ENCODE measurements around the gene KCNJ14.

KCNJ14 gene

GRCh38 chr19:48443256-48443655, 12.1 kb upstream of the KCNJ14 start:
- H3K27ac ChIP-seq: no peak overlapping the region
- H3K36me3 ChIP-seq: peaks cover 12 to 20% (median 16%) of the 10 kb centered on the region in 11 experiments
- H3K9ac ChIP-seq: 0 out of 22 replicates have a peak overlapping the region, but pooled peaks of 1 of the 11 experiments have one; percentile 91
- peaks cover 32 to 41% (median 34%) of the 10 kb centered on the region in 10 experiments for H3K4me1 ChIP-seq
- H3K4me2 ChIP-seq: peak overlapping the region; percentile 80 to 99 (median 93)
- TF ChIP-seq Cebpa-rat (IDR thresholded peaks at IDR 0.05): no peak
- peak overlapping the region in 6 of 10 experiments; percentile 82 to 97 (median 94); a peak in 5 of 20 replicates for H3K4me3 ChIP-seq
- peaks cover 0 to 21% (median under 1%) of the 10 kb centered on the region in 11 experiments; a peak in 8 of 22 replicates for H4K20me1 ChIP-seq
- H3K27me3 ChIP-seq: peaks cover 15 to 39% (median 37%) of the 10 kb centered on the region in 11 experiments
- H3K9me3 ChIP-seq (replicated peaks in 1 of 11): no peaks in the 10 kb centered on the region

GRCh38 chr19:48443731-48444128, 11.6 kb upstream of the KCNJ14 start:
- TF ChIP-seq Cebpa-rat (IDR thresholded peaks at IDR 0.05): no peak
- peaks cover 0 to 25% (median 5%) of the 10 kb centered on the region in 11 experiments; a peak in 10 of 22 replicates for H4K20me1 ChIP-seq
- H3K9me3 ChIP-seq (replicated peaks in 1 of 11): no peaks in the 10 kb centered on the region
- peaks cover 17 to 25% (median 21%) of the 10 kb centered on the region in 11 experiments for H3K36me3 ChIP-seq
- H3K27me3 ChIP-seq: peaks cover 15 to 39% (median 37%) of the 10 kb centered on the region in 11 experiments
- H3K9ac ChIP-seq: peak overlapping the region in 8 of 11 experiments; percentile 83 to 97 (median 90); a peak in 9 of 22 replicates
- peak overlapping the region; percentile 82 to 98 (median 94); a peak in 19 of 20 replicates for H3K4me3 ChIP-seq
- peak overlapping the region; percentile 80 to 99 (median 93) for H3K4me2 ChIP-seq
- no peak overlapping the region for H3K27ac ChIP-seq
- peaks cover 32 to 45% (median 34%) of the 10 kb centered on the region in 10 experiments for H3K4me1 ChIP-seq

- Histone ChIP-seq H3K27ac (peak overlapping the region in 7 of 11 experiments; percentile 83 to 97 (median 94); a peak in 10 of 22 replicates), H3K9me3 (replicated peaks in 1 of 11) (no peaks in the 10 kb centered on the region), H3K4me2 (peak overlapping the region; percentile 80 to 99 (median 93)), H3K9ac (peak overlapping the region; percentile 83 to 98 (median 91); a peak in 20 of 22 replicates), H3K27me3 (peaks cover 15 to 39% (median 37%) of the 10 kb centered on the region in 11 experiments), H3K4me1 (peaks cover 32 to 45% (median 34%) of the 10 kb centered on the region in 10 experiments), H3K36me3 (peaks cover 23 to 31% (median 27%) of the 10 kb centered on the region in 11 experiments), H3K4me3 (peak overlapping the region; percentile 82 to 98 (median 94)), H4K20me1 (peaks cover 0 to 31% (median 8%) of the 10 kb centered on the region in 11 experiments; a peak in 11 of 22 replicates)
- no peak for TF ChIP-seq Cebpa-rat (IDR thresholded peaks at IDR 0.05)
These were observed 11.0 kb upstream of the KCNJ14 start for GRCh38 chr19:48444129-48444935.

GRCh38 chr19:48444936-48445200, 10.5 kb upstream of the KCNJ14 start:
- H3K27ac ChIP-seq: peak overlapping the region; percentile 81 to 97 (median 91); a peak in 16 of 22 replicates
- H3K9me3 ChIP-seq (replicated peaks in 1 of 11): no peaks in the 10 kb centered on the region
- H3K4me1 ChIP-seq: peaks cover 32 to 45% (median 34%) of the 10 kb centered on the region in 10 experiments
- peaks cover 15 to 39% (median 37%) of the 10 kb centered on the region in 11 experiments for H3K27me3 ChIP-seq
- H4K20me1 ChIP-seq: peaks cover 0 to 36% (median 8%) of the 10 kb centered on the region in 11 experiments; a peak in 11 of 22 replicates
- H3K4me3 ChIP-seq: peak overlapping the region; percentile 82 to 98 (median 94)
- TF ChIP-seq Cebpa-rat (IDR thresholded peaks at IDR 0.05): no peak
- H3K9ac ChIP-seq: peak overlapping the region; percentile 83 to 98 (median 91); a peak in 20 of 22 replicates
- H3K36me3 ChIP-seq: peaks cover 29 to 36% (median 32%) of the 10 kb centered on the region in 11 experiments
- peak overlapping the region; percentile 80 to 99 (median 93) for H3K4me2 ChIP-seq

GRCh38 chr19:48445256-48445605, 10.1 kb upstream of the KCNJ14 start:
- peaks cover 32 to 45% (median 34%) of the 10 kb centered on the region in 10 experiments for H3K4me1 ChIP-seq
- peaks cover 15 to 39% (median 37%) of the 10 kb centered on the region in 11 experiments for H3K27me3 ChIP-seq
- H3K9me3 ChIP-seq (replicated peaks in 1 of 11): no peaks in the 10 kb centered on the region
- H3K27ac ChIP-seq: peak overlapping the region; percentile 81 to 97 (median 91)
- H3K36me3 ChIP-seq: peaks cover 31 to 40% (median 36%) of the 10 kb centered on the region in 11 experiments
- H4K20me1 ChIP-seq: peaks cover 0 to 39% (median 11%) of the 10 kb centered on the region in 11 experiments; a peak in 14 of 22 replicates
- peak overlapping the region; percentile 83 to 98 (median 91) for H3K9ac ChIP-seq
- no peak for TF ChIP-seq Cebpa-rat (IDR thresholded peaks at IDR 0.05)
- H3K4me2 ChIP-seq: peak overlapping the region; percentile 80 to 99 (median 93)
- H3K4me3 ChIP-seq: peak overlapping the region; percentile 82 to 98 (median 94)

GRCh38 chr19:48445606-48446481, 9.5 kb upstream of the KCNJ14 start, which contains the start of gene GRWD1:
GRWD1 (plus strand) TSS chr19:48445983; CDS start chr19:48446006, 23 bp downstream.
- peak within 1 kb of the TSS; percentile 91 to 99 (median 97) for H3K4me2 ChIP-seq
- H3K9ac ChIP-seq: peak within 1 kb of the TSS; percentile 83 to 98 (median 91)
- peaks cover 37 to 46% (median 42%) of the 10 kb centered on the region in 11 experiments for H3K36me3 ChIP-seq
- peaks cover 32 to 45% (median 34%) of the 10 kb centered on the region in 10 experiments for H3K4me1 ChIP-seq
- TF ChIP-seq Cebpa-rat (IDR thresholded peaks at IDR 0.05): no peak
- no peaks in the 10 kb centered on the region for H3K9me3 ChIP-seq (replicated peaks in 1 of 11)
- H3K27ac ChIP-seq: peak within 1 kb of the TSS; percentile 81 to 97 (median 91)
- H3K27me3 ChIP-seq: peaks cover 15 to 39% (median 37%) of the 10 kb centered on the region in 11 experiments
- H3K4me3 ChIP-seq: peak within 1 kb of the TSS; percentile 82 to 98 (median 94)
- peaks cover 0 to 45% (median 17%) of the 10 kb centered on the region in 11 experiments; a peak in 17 of 22 replicates for H4K20me1 ChIP-seq

- H3K9ac ChIP-seq: peak overlapping the region; percentile 83 to 98 (median 91)
- peaks cover 0 to 53% (median 25%) of the 10 kb centered on the region in 11 experiments; a peak in 17 of 22 replicates for H4K20me1 ChIP-seq
- peaks cover 15 to 36% (median 34%) of the 10 kb centered on the region in 11 experiments for H3K27me3 ChIP-seq
- H3K4me1 ChIP-seq: peaks cover 32 to 45% (median 34%) of the 10 kb centered on the region in 10 experiments
- no peaks in the 10 kb centered on the region for H3K9me3 ChIP-seq (replicated peaks in 1 of 11)
- H3K4me3 ChIP-seq: peak overlapping the region; percentile 82 to 98 (median 94)
- peak overlapping the region; percentile 81 to 97 (median 91) for H3K27ac ChIP-seq
- TF ChIP-seq Cebpa-rat (IDR thresholded peaks at IDR 0.05): no peak
- peak overlapping the region; percentile 85 to 99 (median 96) for H3K4me2 ChIP-seq
- peaks cover 45 to 53% (median 49%) of the 10 kb centered on the region in 11 experiments for H3K36me3 ChIP-seq
These were observed 8.8 kb upstream of the KCNJ14 start for GRCh38 chr19:48446579-48446978.

GRCh38 chr19:48448563-48448962, 6.8 kb upstream of the KCNJ14 start:
- no peaks in the 10 kb centered on the region for H3K9me3 ChIP-seq (replicated peaks in 1 of 11)
- peaks cover 28 to 40% (median 31%) of the 10 kb centered on the region in 10 experiments for H3K4me1 ChIP-seq
- peak overlapping the region in 3 of 11 experiments; percentile 0 to 22 (median 10); a peak in 1 of 22 replicates for H3K9ac ChIP-seq
- no peak overlapping the region for H3K27ac ChIP-seq
- peaks cover 8 to 16% (median 14%) of the 10 kb centered on the region in 11 experiments for H3K27me3 ChIP-seq
- no peak overlapping the region for H3K4me3 ChIP-seq
- H3K4me2 ChIP-seq: no peak overlapping the region
- peaks cover 64 to 73% (median 69%) of the 10 kb centered on the region in 11 experiments for H3K36me3 ChIP-seq
- TF ChIP-seq Cebpa-rat (IDR thresholded peaks at IDR 0.05): no peak
- H4K20me1 ChIP-seq: peaks cover 0 to 73% (median 45%) of the 10 kb centered on the region in 11 experiments; a peak in 17 of 22 replicates
